ENCODE measurements around the gene GSPT1.
A peak's percentile ranks its signal among the peaks of the same experiment; 100 is the strongest.
"Not testable (repeated sequence)": the region's sequence is repeated elsewhere in the genome, so short reads cannot be mapped to it uniquely, and the experiment has no call there.

The GSPT1 gene

GRCh38 chr16:11915644-11916523 lies at the start of gene GSPT1:
GSPT1 (minus strand) TSS chr16:11915956; CDS start chr16:11915720, 236 bp downstream.
- peak; percentile 99 to 100 for DNase-seq (ENCODE audit: low read depth in 2 of 2)

- DNase-seq (ENCODE audit: low read depth in 2 of 2) = no peak
These were observed 49.2 kb upstream of the GSPT1 start, which contains the start of gene TNFRSF17 for GRCh38 chr16:11964761-11965551. TNFRSF17 (plus strand) TSS chr16:11965210; CDS start chr16:11965325, 115 bp downstream.

- DNase-seq (ENCODE audit: low read depth in 2 of 2) = no peak
These were observed 48.0 kb upstream of the GSPT1 start for GRCh38 chr16:11963706-11964105.

- not testable (repeated sequence) for DNase-seq (ENCODE audit: low read depth in 2 of 2)
These were observed 47.2 kb upstream of the GSPT1 start for GRCh38 chr16:11962978-11963377.

GRCh38 chr16:11962457-11962856 lies 46.7 kb upstream of the GSPT1 start:
- DNase-seq (ENCODE audit: low read depth in 2 of 2) = not testable (repeated sequence)

- no peak for DNase-seq (ENCODE audit: low read depth in 2 of 2)
These were observed 42.0 kb upstream of the GSPT1 start for GRCh38 chr16:11957591-11958395.

GRCh38 chr16:11956558-11956957 lies 40.8 kb upstream of the GSPT1 start:
- no peak for DNase-seq (ENCODE audit: low read depth in 2 of 2)

- no peak for DNase-seq (ENCODE audit: low read depth in 2 of 2)
These were observed 40.0 kb upstream of the GSPT1 start for GRCh38 chr16:11955713-11956123.

- not testable (repeated sequence) for DNase-seq (ENCODE audit: low read depth in 2 of 2)
These were observed 37.8 kb upstream of the GSPT1 start for GRCh38 chr16:11953576-11953975.

GRCh38 chr16:11950388-11950787 lies 34.6 kb upstream of the GSPT1 start:
- DNase-seq (ENCODE audit: low read depth in 2 of 2) = no peak

GRCh38 chr16:11949527-11949926 lies 33.8 kb upstream of the GSPT1 start:
- no peak for DNase-seq (ENCODE audit: low read depth in 2 of 2)

GRCh38 chr16:11948819-11949218 lies 33.1 kb upstream of the GSPT1 start:
- no peak for DNase-seq (ENCODE audit: low read depth in 2 of 2)

- no peak for DNase-seq (ENCODE audit: low read depth in 2 of 2)
These were observed 30.7 kb upstream of the GSPT1 start for GRCh38 chr16:11946433-11946832.

GRCh38 chr16:11941945-11942344 lies 26.2 kb upstream of the GSPT1 start, which contains the start of gene NPIPB2:
NPIPB2 (minus strand) TSS chr16:11942045; CDS start chr16:11942045, 0 bp downstream.
- not testable (repeated sequence) for DNase-seq (ENCODE audit: low read depth in 2 of 2)

GRCh38 chr16:11927350-11927749 lies 11.6 kb upstream of the GSPT1 start:
- not testable (repeated sequence) for DNase-seq (ENCODE audit: low read depth in 2 of 2)

GRCh38 chr16:11924046-11924445 lies 8.3 kb upstream of the GSPT1 start:
- DNase-seq (ENCODE audit: low read depth in 2 of 2) = not testable (repeated sequence)

- no peak for DNase-seq (ENCODE audit: low read depth in 2 of 2)
These were observed 949 bp upstream of the GSPT1 start for GRCh38 chr16:11916524-11917285.

GRCh38 chr16:11915114-11915643 lies 577 bp downstream of the GSPT1 start:
- peak; percentile 18 to 19 for DNase-seq (ENCODE audit: low read depth in 2 of 2)

GRCh38 chr16:11914210-11915113 lies 1.3 kb downstream of the GSPT1 start:
- peak; percentile 14 to 15 for DNase-seq (ENCODE audit: low read depth in 2 of 2)

Measured in stimulated activated CD4-positive, alpha-beta T cell treated with anti-CD3 and anti-CD28 coated beads, Interleukin-4, amount 100 ng/mL, for 48 hours (primary cell).